ENCODE data around the gene CELA2B. TPM values are rescaled to one million over a fixed set of nuclear protein-coding genes. Genes with fewer than 3 reads are reported as not detected.
"Not testable (repeated sequence)": the region's sequence is repeated elsewhere in the genome, so short reads cannot be mapped to it uniquely, and the experiment has no call there.

CELA2B gene
- total and polyA plus RNA-seq, 10 of the 15 experiments (the other 5 are each of a cell fraction or from before 2014, with no cell fraction given): not detected

DNA sequence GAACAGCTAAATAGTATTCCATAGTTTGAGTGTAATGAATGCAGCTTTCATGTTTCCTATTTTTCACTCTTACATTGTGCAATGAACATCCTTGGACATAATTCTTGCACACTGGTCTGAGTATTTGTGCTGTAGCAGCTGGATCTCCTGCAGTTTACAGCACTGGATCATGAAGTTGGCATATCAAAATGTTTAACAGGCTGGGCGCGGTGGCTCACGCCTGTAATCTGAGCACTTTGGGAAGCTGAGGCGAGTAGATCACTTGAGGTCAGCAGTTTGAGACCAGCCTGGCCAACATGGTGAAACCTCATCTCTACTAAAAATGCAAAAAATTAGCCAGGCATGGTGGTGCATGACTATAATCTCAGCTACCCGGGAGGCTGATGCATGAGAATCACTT is 4.8 kb upstream of the CELA2B start:
- FAIRE-seq; RAD21 ChIA-PET (ENCODE audit: unreplicated experiment); DNase-seq (ENCODE audit: low read depth, low spot score); H3K4me2 ChIP-seq (ENCODE audit: control insufficient read depth, insufficient read depth); H3K9ac ChIP-seq (ENCODE audit: control insufficient read depth, insufficient read depth, low read length); H3K4me3 ChIP-seq; SMC1A ChIA-PET (ENCODE audit: uncharacterized antibody, unreplicated experiment); H2AFZ ChIP-seq (ENCODE audit: control insufficient read depth, low read depth, low read length); in situ Hi-C loops (cut with MboI); H3K27me3 ChIP-seq (replicated peaks in 1 of 2; ENCODE audit: control insufficient read depth in 2 of 2, insufficient read depth in 2 of 2, low read length in 1 of 2); H3K4me1 ChIP-seq (ENCODE audit: control insufficient read depth, insufficient read depth, low read length); H3K36me3 ChIP-seq (ENCODE audit: control insufficient read depth in 2 of 2, insufficient read depth in 2 of 2, low read length in 1 of 2); H4K20me1 ChIP-seq (ENCODE audit: control insufficient read depth, insufficient read depth); BruUV-seq (replicated peaks); H3K79me2 ChIP-seq (ENCODE audit: control insufficient read depth, insufficient read depth, low read length); H3K27ac ChIP-seq (ENCODE audit: control insufficient read depth, insufficient read depth); CTCF ChIA-PET; POLR2A ChIA-PET; H3K9me3 ChIP-seq (replicated peaks; ENCODE audit: control insufficient read depth, insufficient read depth, low read length); ATAC-seq; intact Hi-C loops (cut with micrococcal nuclease; ENCODE audit: unreplicated experiment): not testable (repeated sequence)
- WGBS (ENCODE audit: insufficient coverage, insufficient replicate concordance, low lambda C conversion rate, missing lambda C conversion rate): 65% methylated on average over 5 of the region's 5 CpGs

DNA sequence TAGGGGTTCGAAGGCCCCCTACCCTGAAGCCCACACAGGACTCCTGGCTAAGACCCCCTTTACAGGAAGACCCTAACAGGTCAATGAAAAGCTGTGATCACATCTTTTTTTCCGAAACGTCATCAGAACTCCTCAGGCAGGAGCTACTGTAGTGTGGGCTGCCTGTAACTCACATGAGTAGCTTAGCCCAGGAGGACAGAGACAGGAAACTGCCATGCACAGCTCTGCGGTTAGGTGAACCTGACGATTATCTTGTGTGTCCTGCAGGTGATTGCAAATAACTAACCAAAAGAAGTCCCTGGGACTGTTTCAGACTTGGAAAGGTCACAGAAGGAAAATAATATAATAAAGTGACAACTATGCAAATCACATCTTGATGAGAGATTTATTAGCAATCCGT is 4.2 kb upstream of the CELA2B start:
- H3K4me3 ChIP-seq; H3K36me3 ChIP-seq (ENCODE audit: control insufficient read depth in 2 of 2, insufficient read depth in 2 of 2, low read length in 1 of 2); H3K27ac ChIP-seq (ENCODE audit: control insufficient read depth, insufficient read depth); in situ Hi-C loops (cut with MboI); H3K9me3 ChIP-seq (replicated peaks; ENCODE audit: control insufficient read depth, insufficient read depth, low read length); H3K4me1 ChIP-seq (ENCODE audit: control insufficient read depth, insufficient read depth, low read length); H3K79me2 ChIP-seq (ENCODE audit: control insufficient read depth, insufficient read depth, low read length); intact Hi-C loops (cut with micrococcal nuclease; ENCODE audit: unreplicated experiment); H3K4me2 ChIP-seq (ENCODE audit: control insufficient read depth, insufficient read depth); FAIRE-seq; SMC1A ChIA-PET (ENCODE audit: uncharacterized antibody, unreplicated experiment); POLR2A ChIA-PET; RAD21 ChIA-PET (ENCODE audit: unreplicated experiment); BruUV-seq (replicated peaks); DNase-seq (ENCODE audit: low read depth, low spot score); H2AFZ ChIP-seq (ENCODE audit: control insufficient read depth, low read depth, low read length); H4K20me1 ChIP-seq (ENCODE audit: control insufficient read depth, insufficient read depth); H3K27me3 ChIP-seq (replicated peaks in 1 of 2; ENCODE audit: control insufficient read depth in 2 of 2, insufficient read depth in 2 of 2, low read length in 1 of 2); CTCF ChIA-PET; H3K9ac ChIP-seq (ENCODE audit: control insufficient read depth, insufficient read depth, low read length): not testable (repeated sequence)
- WGBS (ENCODE audit: insufficient coverage, insufficient replicate concordance, low lambda C conversion rate, missing lambda C conversion rate): 11% methylated on average over 6 of the region's 6 CpGs
- peak; percentile 62 for ATAC-seq

DNA sequence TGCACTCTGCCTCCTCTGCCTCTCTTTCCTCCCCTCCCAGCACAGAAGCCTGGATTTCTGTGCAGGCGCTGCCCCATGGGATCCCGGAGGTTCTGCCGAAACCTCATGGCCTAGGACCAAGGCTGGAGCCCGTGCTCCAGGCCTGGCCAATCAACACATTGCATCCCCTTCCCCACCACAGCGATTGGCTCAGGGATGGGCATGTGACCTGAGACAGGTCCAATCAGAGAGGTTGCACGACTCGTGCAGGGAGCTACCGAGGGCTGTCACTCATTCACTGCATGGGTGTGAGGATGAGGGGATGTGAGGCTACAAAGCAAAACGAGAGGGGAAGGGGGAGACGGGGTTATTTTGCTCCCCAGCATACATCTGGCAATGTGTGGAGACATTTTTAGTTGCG is 3.3 kb upstream of the CELA2B start:
- no peak overlapping the region for H3K4me3 ChIP-seq
- CTCF ChIA-PET: no interaction called here
- intact Hi-C loops (cut with micrococcal nuclease; ENCODE audit: unreplicated experiment) (no loop called here), in situ Hi-C loops (cut with MboI) (no loop called here)
- H3K4me2 ChIP-seq (ENCODE audit: control insufficient read depth, insufficient read depth): no peak overlapping the region
- RAD21 ChIA-PET (ENCODE audit: unreplicated experiment): no interaction called here
- no peak overlapping the region for H3K27ac ChIP-seq (ENCODE audit: control insufficient read depth, insufficient read depth)
- DNase-seq (ENCODE audit: low read depth, low spot score): no peak
- H3K9me3 ChIP-seq (replicated peaks; ENCODE audit: control insufficient read depth, insufficient read depth, low read length): no peaks in the 10 kb centered on the region
- H3K4me1 ChIP-seq (ENCODE audit: control insufficient read depth, insufficient read depth, low read length): no peaks in the 10 kb centered on the region
- no peaks in the 10 kb centered on the region for H3K27me3 ChIP-seq (replicated peaks in 1 of 2; ENCODE audit: control insufficient read depth in 2 of 2, insufficient read depth in 2 of 2, low read length in 1 of 2)
- H3K9ac ChIP-seq (ENCODE audit: control insufficient read depth, insufficient read depth, low read length): no peak overlapping the region
- no peak overlapping the region for H2AFZ ChIP-seq (ENCODE audit: control insufficient read depth, low read depth, low read length)
- TF ChIP-seq, protein P1, sequence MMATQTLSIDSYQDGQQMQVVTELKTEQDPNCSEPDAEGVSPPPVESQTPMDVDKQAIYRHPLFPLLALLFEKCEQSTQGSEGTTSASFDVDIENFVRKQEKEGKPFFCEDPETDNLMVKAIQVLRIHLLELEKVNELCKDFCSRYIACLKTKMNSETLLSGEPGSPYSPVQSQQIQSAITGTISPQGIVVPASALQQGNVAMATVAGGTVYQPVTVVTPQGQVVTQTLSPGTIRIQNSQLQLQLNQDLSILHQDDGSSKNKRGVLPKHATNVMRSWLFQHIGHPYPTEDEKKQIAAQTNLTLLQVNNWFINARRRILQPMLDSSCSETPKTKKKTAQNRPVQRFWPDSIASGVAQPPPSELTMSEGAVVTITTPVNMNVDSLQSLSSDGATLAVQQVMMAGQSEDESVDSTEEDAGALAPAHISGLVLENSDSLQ (IDR thresholded peaks at IDR 0.05): 0 out of 2 replicates have a peak, but pooled peaks have one; percentile 29
- no peak for TF ChIP-seq CEBPB (IDR thresholded peaks at IDR 0.05; ENCODE audit: borderline replicate concordance in 1 of 2, low read depth in 2 of 2, low read length in 2 of 2)
- no peak for TF ChIP-seq KLF5 (IDR thresholded peaks at IDR 0.05; ENCODE audit: partially characterized antibody)
- TF ChIP-seq NFYB (IDR thresholded peaks at IDR 0.05; ENCODE audit: insufficient read depth, low read depth, low read length): 0 out of 2 replicates have a peak, but pooled peaks have one; percentile 17
- TF ChIP-seq, protein P2, sequence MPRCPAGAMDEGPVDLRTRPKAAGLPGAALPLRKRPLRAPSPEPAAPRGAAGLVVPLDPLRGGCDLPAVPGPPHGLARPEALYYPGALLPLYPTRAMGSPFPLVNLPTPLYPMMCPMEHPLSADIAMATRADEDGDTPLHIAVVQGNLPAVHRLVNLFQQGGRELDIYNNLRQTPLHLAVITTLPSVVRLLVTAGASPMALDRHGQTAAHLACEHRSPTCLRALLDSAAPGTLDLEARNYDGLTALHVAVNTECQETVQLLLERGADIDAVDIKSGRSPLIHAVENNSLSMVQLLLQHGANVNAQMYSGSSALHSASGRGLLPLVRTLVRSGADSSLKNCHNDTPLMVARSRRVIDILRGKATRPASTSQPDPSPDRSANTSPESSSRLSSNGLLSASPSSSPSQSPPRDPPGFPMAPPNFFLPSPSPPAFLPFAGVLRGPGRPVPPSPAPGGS (IDR thresholded peaks at IDR 0.05; ENCODE audit: borderline replicate concordance, insufficient read depth, low read depth, low read length, poor library complexity, severe bottlenecking): no peak
- TF ChIP-seq, protein P3, sequence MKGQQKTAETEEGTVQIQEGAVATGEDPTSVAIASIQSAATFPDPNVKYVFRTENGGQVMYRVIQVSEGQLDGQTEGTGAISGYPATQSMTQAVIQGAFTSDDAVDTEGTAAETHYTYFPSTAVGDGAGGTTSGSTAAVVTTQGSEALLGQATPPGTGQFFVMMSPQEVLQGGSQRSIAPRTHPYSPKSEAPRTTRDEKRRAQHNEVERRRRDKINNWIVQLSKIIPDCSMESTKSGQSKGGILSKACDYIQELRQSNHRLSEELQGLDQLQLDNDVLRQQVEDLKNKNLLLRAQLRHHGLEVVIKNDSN (IDR thresholded peaks at IDR 0.05; ENCODE audit: borderline replicate concordance, extremely low read length, insufficient read depth, low read depth, low read length): peak; percentile 58
- no peak for FAIRE-seq
- H3K79me2 ChIP-seq (ENCODE audit: control insufficient read depth, insufficient read depth, low read length): no peaks in the 10 kb centered on the region
- no peaks in the 10 kb centered on the region for H4K20me1 ChIP-seq (ENCODE audit: control insufficient read depth, insufficient read depth)
- 51% methylated on average over 8 of the region's 11 CpGs for WGBS (ENCODE audit: insufficient coverage, insufficient replicate concordance, low lambda C conversion rate, missing lambda C conversion rate)
- SMC1A ChIA-PET (ENCODE audit: uncharacterized antibody, unreplicated experiment): no interaction called here
- H3K36me3 ChIP-seq (ENCODE audit: control insufficient read depth in 2 of 2, insufficient read depth in 2 of 2, low read length in 1 of 2): no peaks in the 10 kb centered on the region
- POLR2A ChIA-PET: no interaction called here
- no TSS peak for BruUV-seq (replicated peaks)
- ATAC-seq: no peak

All from GM12878 (cell line).